GM12864 (cell line): ENCODE data around the gene METTL13.

ENCODE experiments used
- DNase-seq: peaks from one replicate; pipeline ENCODE4 v3.0.0-alpha.2; 2011; ENCODE audit warnings: low read depth
- H3K4me3 ChIP-seq: 2 replicates; pipeline ENCODE4 v1.5.1; 2011; ENCODE audit warnings: mild to moderate bottlenecking, low read depth, low read length, control low read depth
- TF ChIP-seq, protein P1 (sequence below): IDR thresholded peaks from 2 replicates; pipeline ENCODE4 v1.5.1; 2011; ENCODE audit warnings: low read depth, mild to moderate bottlenecking, moderate library complexity, low read length, control low read depth, inconsistent platforms; ENCODE audit errors: missing control alignments

The METTL13 gene

GRCh38 chr1:171785766-171786165 is 4.3 kb downstream of the METTL13 start:
- TF ChIP-seq, protein P1, sequence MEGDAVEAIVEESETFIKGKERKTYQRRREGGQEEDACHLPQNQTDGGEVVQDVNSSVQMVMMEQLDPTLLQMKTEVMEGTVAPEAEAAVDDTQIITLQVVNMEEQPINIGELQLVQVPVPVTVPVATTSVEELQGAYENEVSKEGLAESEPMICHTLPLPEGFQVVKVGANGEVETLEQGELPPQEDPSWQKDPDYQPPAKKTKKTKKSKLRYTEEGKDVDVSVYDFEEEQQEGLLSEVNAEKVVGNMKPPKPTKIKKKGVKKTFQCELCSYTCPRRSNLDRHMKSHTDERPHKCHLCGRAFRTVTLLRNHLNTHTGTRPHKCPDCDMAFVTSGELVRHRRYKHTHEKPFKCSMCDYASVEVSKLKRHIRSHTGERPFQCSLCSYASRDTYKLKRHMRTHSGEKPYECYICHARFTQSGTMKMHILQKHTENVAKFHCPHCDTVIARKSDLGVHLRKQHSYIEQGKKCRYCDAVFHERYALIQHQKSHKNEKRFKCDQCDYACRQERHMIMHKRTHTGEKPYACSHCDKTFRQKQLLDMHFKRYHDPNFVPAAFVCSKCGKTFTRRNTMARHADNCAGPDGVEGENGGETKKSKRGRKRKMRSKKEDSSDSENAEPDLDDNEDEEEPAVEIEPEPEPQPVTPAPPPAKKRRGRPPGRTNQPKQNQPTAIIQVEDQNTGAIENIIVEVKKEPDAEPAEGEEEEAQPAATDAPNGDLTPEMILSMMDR, result no peak
- DNase-seq, result no peak
- no peak overlapping the region for H3K4me3 ChIP-seq

DNA sequence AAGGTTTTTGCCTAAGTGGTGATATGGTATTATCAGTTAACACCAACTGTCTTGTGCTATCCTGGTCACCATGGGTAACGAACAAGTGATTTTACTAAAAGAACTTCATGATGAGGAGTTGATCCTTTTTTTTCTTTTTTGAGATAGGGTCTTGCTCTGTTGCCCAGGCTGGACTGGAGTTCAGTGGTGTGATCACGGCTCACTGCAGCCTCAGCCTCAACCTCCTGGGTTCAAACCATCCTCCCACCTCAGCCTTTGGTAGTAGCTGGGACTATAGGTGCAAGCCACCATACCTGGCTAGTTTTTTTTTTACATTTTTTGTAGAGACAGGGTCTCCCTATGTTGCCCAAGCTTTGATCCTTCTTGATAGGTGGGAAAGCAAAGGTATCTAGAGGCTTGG is 5.1 kb downstream of the METTL13 start:
- TF ChIP-seq, protein P1, result no peak
- H3K4me3 ChIP-seq, result no peak overlapping the region
- DNase-seq, result no peak

DNA sequence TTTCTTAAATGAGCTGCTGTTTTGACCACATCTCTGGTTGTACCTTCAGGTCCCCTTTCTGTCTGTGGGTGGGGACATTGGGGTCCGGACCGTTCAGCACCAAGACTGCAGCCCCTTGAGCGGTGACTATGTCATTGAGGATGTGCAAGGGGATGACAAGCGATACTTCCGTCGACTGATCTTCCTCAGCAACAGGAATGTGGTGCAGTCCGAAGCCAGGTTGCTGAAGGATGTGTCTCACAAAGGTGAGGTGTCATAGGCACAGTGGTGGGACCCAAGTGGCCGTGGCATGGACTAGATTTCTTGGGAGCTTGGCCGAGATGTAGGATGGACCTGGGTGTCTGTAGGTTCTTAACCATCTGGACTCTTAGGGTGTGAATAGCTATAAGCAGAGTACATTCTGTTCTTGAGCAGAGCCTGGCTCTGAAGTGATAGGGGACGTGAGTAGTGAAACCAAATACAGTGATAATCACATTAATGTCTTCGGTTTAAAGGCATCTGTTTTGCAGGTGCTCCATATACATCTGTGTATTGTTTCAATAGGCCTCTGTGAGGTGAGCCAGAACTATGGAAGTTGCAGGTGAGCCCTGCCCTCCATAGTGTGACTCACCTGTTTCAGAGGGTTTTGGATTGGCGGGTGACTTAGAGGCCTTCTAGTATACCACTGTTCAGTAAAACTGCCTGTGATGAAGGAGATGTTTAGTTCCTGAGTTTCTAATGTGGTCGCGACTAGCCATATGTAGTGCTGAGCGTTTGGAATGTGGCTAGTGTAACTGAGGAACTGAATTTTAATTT is 6.4 kb downstream of the METTL13 start:
- H3K4me3 ChIP-seq, result no peak overlapping the region
- no peak for DNase-seq
- TF ChIP-seq, protein P1, result no peak

DNA sequence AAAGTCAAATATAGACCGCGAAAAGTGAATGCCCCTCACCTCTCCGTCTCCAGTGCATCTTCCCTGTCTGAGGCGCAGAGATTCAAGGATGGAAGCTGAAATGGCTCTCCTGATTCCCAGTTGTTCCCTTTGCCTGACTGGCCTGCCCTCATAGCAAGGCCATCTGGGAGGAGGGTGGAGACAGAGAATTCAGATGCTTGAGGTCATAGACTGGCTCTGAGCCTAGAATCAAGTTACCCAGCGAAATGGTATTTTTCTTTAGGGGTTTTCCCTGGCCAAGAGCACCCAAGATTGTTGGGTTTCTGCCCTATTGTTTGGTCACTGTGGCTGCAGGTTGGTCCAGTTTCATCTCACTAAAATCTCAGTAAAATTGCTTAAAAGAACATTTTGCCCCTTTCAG is 7.2 kb downstream of the METTL13 start:
- TF ChIP-seq, protein P1, result no peak
- no peak for DNase-seq

GRCh38 chr1:171790318-171790717 is 8.9 kb downstream of the METTL13 start:
- no peak for DNase-seq
- no peak overlapping the region for H3K4me3 ChIP-seq
- TF ChIP-seq, protein P1, result no peak

More for the DNA sequence above, 7.2 kb downstream of the METTL13 start:
- no peak overlapping the region for H3K4me3 ChIP-seq

DNA sequence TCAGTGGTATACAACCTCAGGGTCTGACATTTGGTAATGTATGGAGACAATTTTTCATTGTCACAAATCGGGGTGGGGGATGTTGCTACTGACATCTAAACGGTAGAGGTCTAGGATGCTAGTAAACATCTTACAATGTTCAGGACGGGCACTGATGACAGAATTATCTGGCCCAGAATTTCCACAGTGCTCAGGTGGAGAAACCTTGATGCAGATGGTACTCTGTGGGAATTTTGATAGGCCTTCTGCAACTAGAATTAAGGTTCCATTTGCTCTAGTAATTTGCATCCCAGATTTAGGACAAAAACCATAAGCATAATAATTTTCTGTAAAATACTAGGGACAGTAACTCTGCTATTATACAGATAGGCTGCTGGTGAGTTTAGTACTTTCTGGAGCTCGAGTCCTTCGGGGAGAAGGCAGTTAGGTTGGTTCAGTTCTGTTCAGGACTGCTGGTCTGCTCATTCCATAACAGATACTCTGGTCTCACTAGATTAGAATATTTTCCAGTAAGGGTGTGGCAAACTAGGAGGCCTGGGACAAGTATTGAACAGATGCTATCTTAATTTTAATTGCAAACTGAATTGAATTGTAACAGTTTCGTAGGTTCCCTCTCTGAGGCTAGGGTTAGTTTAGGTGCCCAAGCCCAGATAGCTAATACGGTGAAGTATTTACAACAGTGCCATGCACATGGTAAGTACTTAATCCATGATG is 11.4 kb downstream of the METTL13 start:
- no peak overlapping the region for H3K4me3 ChIP-seq
- TF ChIP-seq, protein P1, result no peak
- no peak for DNase-seq

DNA sequence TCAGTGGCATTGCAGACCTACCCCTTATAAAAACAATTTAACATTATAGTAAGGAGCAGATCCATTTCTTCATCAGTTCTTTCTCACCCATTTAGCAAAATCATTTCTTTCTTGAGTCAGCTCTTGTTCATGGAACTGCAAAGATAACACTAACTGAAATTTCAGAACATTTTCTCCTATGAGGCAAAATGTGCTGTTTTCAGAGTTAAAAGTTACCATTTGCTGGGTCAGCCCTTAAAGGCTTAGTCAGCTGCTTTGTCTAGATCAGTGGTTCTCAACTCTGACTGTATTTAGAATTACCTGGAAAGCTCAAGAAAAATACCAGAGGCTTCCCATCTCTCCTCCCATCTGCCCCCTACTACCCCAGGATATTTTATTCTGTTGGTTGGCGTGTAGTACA is 12.2 kb downstream of the METTL13 start:
- no peak overlapping the region for H3K4me3 ChIP-seq
- no peak for DNase-seq
- TF ChIP-seq, protein P1, result no peak
